Calu3 (cell line): ENCODE data around the gene SH3BP2. TPM values are rescaled to one million over a fixed set of nuclear protein-coding genes. Genes with fewer than 3 reads are reported as not detected.

ENCODE experiments used
- BruUV-seq: library from RNA; stranded (reverse); fragments of 400-500 nt; replicated peaks from 2 replicates; lab custom pipeline; 2021; lab: Mats Ljungman, UMichigan
- CTCF ChIA-PET: fragments of 300-600 bp; sonication (Branson Sonifier 250); formaldehyde crosslinking; loops from one replicate; lab custom pipeline; 2022; ENCODE audit warnings: antibody characterized with exemption; lab: Charles Lee
- DNase-seq: peaks from one replicate; pipeline ENCODE4 v3.0.0; 2022
- H3K27ac Mint-ChIP-seq: one replicate; pipeline ENCODE4 v1.8.0; 2022; ENCODE audit warnings: mixed read lengths; ENCODE audit not compliant: unreplicated experiment
- H3K27me3 Mint-ChIP-seq: one replicate; pipeline ENCODE4 v1.8.0; 2022; ENCODE audit warnings: mixed read lengths; ENCODE audit not compliant: unreplicated experiment
- H3K36me3 Mint-ChIP-seq: one replicate; pipeline ENCODE4 v1.8.0; 2022; ENCODE audit warnings: mild to moderate bottlenecking, moderate library complexity, mixed read lengths; ENCODE audit not compliant: insufficient read depth, unreplicated experiment
- H3K4me1 Mint-ChIP-seq: one replicate; pipeline ENCODE4 v1.8.0; 2022; ENCODE audit warnings: mild to moderate bottlenecking, low read depth, mixed read lengths; ENCODE audit not compliant: unreplicated experiment
- H3K4me3 Mint-ChIP-seq: one replicate; pipeline ENCODE4 v1.8.0; 2022; ENCODE audit warnings: mild to moderate bottlenecking, low read depth, moderate library complexity, mixed read lengths; ENCODE audit not compliant: unreplicated experiment
- H3K9me3 Mint-ChIP-seq: one replicate; pipeline ENCODE4 v1.8.0; 2022; ENCODE audit warnings: low read depth, mixed read lengths; ENCODE audit not compliant: unreplicated experiment
- intact Hi-C: fragments of 100-400 bp; cut with micrococcal nuclease; formaldehyde crosslinking; loops from one replicate; pipeline ENCODE4 v1.10.0; 2022; ENCODE audit not compliant: unreplicated experiment
- total RNA-seq: library from RNA; stranded (reverse); gene quantifications from 2 replicates; pipeline ENCODE4 v1.2.3, GENCODE V29; 2022
- TF ChIP-seq, protein P1 (sequence below): fragments of 200-600 bp; IDR thresholded peaks from one replicate; pipeline ENCODE4 v1.8.0; 2022; ENCODE audit warnings: antibody characterized with exemption; ENCODE audit not compliant: unreplicated experiment

The SH3BP2 gene
- total RNA-seq, 1 experiment from 2014 or later: 22.7 TPM

DNA sequence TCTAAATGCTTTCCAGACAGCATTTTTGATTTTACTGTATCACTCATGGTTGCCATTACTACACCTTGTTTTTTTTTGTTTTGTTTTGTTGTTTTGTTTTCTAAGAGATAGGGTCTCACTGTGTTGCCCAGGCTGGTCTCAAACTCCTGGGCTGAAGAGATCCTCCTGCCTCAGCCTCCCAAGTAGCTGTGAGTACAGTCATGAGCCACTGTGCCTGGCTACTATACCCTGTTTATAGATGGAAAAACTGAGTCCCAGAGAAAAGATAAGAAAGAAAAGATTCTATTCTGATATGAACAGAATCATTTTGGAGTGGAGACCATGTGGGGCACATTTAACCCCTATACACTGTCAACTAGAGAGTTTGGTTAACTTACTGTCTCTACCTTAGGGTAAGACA, 70.8 kb downstream of the SH3BP2 start:
- no TSS peak for BruUV-seq
- CTCF ChIA-PET: no interaction called here
- TF ChIP-seq, protein P1, sequence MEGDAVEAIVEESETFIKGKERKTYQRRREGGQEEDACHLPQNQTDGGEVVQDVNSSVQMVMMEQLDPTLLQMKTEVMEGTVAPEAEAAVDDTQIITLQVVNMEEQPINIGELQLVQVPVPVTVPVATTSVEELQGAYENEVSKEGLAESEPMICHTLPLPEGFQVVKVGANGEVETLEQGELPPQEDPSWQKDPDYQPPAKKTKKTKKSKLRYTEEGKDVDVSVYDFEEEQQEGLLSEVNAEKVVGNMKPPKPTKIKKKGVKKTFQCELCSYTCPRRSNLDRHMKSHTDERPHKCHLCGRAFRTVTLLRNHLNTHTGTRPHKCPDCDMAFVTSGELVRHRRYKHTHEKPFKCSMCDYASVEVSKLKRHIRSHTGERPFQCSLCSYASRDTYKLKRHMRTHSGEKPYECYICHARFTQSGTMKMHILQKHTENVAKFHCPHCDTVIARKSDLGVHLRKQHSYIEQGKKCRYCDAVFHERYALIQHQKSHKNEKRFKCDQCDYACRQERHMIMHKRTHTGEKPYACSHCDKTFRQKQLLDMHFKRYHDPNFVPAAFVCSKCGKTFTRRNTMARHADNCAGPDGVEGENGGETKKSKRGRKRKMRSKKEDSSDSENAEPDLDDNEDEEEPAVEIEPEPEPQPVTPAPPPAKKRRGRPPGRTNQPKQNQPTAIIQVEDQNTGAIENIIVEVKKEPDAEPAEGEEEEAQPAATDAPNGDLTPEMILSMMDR: no peak
- no peaks in the 10 kb centered on the region for H3K36me3 Mint-ChIP-seq
- H3K27me3 Mint-ChIP-seq: no peaks in the 10 kb centered on the region
- DNase-seq: no peak
- H3K9me3 Mint-ChIP-seq: no peaks in the 10 kb centered on the region
- H3K4me3 Mint-ChIP-seq: no peak overlapping the region
- intact Hi-C loops: no loop called here
- peaks cover 43% of the 10 kb centered on the region for H3K4me1 Mint-ChIP-seq
- no peak overlapping the region for H3K27ac Mint-ChIP-seq

DNA sequence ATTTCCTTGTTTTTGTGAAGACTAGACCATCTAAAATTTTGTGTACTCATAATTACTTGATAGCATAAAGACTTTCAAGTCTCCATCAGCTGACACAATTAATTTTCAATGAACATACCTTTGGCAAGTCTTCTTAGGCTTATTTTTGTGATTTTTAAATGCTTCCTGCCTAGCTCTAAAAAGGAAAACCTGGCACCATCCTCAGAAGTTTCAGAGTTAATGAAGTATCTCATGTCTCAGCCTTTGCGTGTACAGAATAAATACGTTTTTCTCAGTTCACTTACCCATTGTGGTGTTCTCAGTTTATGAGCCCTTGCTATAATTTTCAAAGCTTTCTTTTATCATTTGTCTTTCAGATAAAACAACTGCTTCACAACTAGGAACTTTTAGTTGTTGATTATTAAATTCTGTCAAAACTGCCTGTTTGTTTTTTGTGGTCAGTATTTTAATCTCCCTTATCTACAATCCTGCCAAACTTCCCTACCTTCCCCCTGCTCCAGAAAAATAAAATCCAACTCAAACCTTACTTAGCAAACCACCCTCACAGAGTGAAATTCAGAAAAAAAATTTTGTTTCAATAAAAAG, 72.4 kb downstream of the SH3BP2 start:
- BruUV-seq: no TSS peak
- no peaks in the 10 kb centered on the region for H3K36me3 Mint-ChIP-seq
- TF ChIP-seq, protein P1: no peak
- no peak overlapping the region for H3K4me3 Mint-ChIP-seq
- DNase-seq: no peak
- peaks cover 47% of the 10 kb centered on the region for H3K4me1 Mint-ChIP-seq
- no peaks in the 10 kb centered on the region for H3K27me3 Mint-ChIP-seq
- H3K9me3 Mint-ChIP-seq: no peaks in the 10 kb centered on the region
- intact Hi-C loops: no loop called here
- CTCF ChIA-PET: no interaction called here
- H3K27ac Mint-ChIP-seq: no peak overlapping the region

DNA sequence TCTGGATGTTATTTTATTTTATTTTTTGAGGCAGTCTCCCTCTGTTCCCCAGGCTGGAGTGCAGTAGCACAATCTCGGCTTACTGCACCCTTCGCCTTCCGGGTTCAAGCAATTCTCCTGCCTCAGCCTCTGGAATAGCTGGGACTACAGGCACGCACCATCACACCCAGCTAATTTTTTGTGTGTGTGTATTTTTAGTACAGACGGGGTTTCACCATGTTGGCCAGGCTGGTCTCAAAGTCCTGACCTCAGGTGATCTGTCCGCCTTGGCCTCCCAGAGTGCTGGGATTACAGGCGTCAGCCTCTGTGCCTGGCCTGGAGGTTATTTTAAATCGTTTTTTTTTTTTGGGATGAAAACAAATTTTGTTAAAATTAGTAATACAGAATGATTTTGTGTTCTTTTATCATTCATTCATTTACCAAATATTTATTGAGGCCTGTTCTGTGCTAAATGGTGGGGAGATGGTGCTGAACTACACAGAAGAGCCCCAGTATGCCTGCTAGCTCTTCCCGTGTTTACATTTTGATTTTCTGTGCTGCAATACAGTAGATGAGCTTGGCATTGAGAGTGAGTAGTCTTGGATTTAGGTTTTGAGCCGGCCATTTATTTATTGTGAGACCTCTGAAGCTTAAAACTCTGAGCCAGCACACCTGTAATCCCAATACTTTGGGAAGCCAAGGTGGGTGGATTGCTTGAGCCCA, 73.4 kb downstream of the SH3BP2 start:
- Mint-ChIP-seq H3K27ac (no peak overlapping the region), H3K27me3 (no peaks in the 10 kb centered on the region), H3K9me3 (no peaks in the 10 kb centered on the region), H3K36me3 (no peaks in the 10 kb centered on the region), H3K4me3 (no peak overlapping the region), H3K4me1 (peaks cover 36% of the 10 kb centered on the region)
- TF ChIP-seq, protein P1: no peak
- CTCF ChIA-PET: no interaction called here
- intact Hi-C loops: no loop called here
- no peak for DNase-seq
- BruUV-seq: no TSS peak

DNA sequence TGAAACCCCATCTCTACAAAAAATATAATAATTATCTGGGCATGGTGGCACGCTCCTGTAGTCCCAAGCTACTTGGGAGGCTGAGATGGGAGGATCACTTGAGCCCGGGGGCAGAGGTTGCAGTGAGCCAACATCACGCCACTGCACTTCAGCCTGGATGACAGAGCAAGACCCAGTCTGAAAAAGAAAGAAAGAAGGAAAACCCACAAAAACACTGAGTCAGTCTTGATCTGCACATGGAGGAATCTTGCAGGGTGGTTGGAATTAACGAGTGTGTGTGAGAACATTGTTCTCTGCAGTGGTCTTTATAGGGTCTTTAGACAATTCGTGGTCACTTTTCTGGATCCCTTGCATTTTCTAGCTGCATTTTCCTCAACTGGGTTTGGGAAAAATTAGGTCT, 74.0 kb downstream of the SH3BP2 start:
- no TSS peak for BruUV-seq
- intact Hi-C loops: no loop called here
- Mint-ChIP-seq H3K27ac (no peak overlapping the region), H3K27me3 (no peaks in the 10 kb centered on the region), H3K9me3 (no peaks in the 10 kb centered on the region), H3K4me1 (peaks cover 35% of the 10 kb centered on the region), H3K36me3 (no peaks in the 10 kb centered on the region), H3K4me3 (no peak overlapping the region)
- TF ChIP-seq, protein P1: no peak
- DNase-seq: no peak
- CTCF ChIA-PET: no interaction called here
